ENCODE data around the gene SLC5A11.

Gene SLC5A11

DNA sequence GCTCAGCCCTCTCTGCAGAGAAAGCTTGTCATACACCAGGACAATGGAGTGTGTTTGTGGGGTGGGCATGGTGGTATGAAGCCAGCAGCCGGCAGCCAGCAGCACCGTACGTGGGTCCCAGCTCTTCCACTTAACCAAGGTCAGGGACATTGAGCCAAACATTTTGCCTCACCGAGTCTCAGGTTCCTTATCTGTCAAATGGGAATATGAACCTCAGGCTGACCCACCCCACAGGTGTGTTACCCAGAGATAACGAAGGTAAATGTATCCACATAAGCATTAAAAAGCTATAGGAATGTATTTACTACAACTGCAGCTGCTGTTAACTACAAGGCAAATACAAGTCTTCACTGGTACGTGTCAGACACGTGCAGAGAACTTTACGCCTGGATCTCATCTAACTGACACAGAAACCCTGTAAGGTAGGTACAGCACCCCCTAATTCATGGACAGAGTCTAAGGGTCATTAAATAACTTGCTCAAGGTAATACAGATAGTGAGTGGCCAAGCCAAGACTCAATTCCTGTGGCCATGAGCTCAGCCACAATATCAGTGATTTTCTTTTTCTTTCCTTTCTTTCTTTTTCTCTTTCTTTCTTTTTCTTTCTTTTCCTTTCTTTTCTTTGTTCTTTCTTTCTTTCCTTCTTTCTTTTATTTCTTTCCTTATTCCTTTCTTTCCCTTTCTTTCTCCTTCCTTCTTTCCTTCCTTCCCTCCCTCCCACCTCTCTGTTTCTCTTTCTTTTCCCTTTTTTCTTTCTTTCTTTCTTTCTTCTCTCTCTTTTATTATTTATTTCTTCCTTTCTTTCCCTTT, 990 bp downstream of the SLC5A11 start:
- TF ChIP-seq TAF1 (IDR thresholded peaks at IDR 0.05; ENCODE audit: low read depth) (no peak), EGR1 (IDR thresholded peaks at IDR 0.05) (no peak), TCF12 (IDR thresholded peaks at IDR 0.05; ENCODE audit: low read depth) (no peak), TEAD4 (IDR thresholded peaks at IDR 0.05) (no peak), ZBTB7A (IDR thresholded peaks at IDR 0.05; ENCODE audit: low read depth) (no peak)
- TF ChIP-seq, protein P1, sequence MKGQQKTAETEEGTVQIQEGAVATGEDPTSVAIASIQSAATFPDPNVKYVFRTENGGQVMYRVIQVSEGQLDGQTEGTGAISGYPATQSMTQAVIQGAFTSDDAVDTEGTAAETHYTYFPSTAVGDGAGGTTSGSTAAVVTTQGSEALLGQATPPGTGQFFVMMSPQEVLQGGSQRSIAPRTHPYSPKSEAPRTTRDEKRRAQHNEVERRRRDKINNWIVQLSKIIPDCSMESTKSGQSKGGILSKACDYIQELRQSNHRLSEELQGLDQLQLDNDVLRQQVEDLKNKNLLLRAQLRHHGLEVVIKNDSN (IDR thresholded peaks at IDR 0.05) = no peak

DNA sequence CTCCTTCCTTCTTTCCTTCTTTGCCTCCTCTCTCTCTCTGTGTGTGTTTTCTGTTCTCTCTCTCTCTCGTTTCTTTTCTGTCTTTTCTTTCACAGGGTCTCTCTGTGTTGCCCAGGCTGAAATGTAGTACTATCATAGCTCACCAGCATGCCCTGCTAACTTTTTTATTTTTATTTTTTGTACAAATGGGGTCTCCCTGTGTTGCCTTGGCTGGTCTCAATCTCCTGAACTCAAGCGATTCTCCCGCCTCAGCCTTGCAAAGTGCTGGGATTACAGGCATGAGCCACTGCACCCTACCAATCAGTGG, 1.5 kb downstream of the SLC5A11 start:
- TF ChIP-seq RAD21 (IDR thresholded peaks at IDR 0.05; ENCODE audit: low read depth) (no peak), CEBPB (IDR thresholded peaks at IDR 0.05) (no peak), TCF12 (IDR thresholded peaks at IDR 0.05; ENCODE audit: low read depth) (no peak), CREB1 (IDR thresholded peaks at IDR 0.05; ENCODE audit: low read depth) (no peak), EGR1 (IDR thresholded peaks at IDR 0.05) (no peak), TAF1 (IDR thresholded peaks at IDR 0.05; ENCODE audit: low read depth) (no peak), YY1 (IDR thresholded peaks at IDR 0.05; ENCODE audit: low read depth) (no peak), NFIC (IDR thresholded peaks at IDR 0.05) (no peak), EP300 (IDR thresholded peaks at IDR 0.05; ENCODE audit: borderline replicate concordance) (no peak), FOXM1 (IDR thresholded peaks at IDR 0.05; ENCODE audit: borderline replicate concordance, low read depth) (no peak), TEAD4 (IDR thresholded peaks at IDR 0.05) (no peak), ZBTB7A (IDR thresholded peaks at IDR 0.05; ENCODE audit: low read depth) (no peak)
- TF ChIP-seq, protein P2, sequence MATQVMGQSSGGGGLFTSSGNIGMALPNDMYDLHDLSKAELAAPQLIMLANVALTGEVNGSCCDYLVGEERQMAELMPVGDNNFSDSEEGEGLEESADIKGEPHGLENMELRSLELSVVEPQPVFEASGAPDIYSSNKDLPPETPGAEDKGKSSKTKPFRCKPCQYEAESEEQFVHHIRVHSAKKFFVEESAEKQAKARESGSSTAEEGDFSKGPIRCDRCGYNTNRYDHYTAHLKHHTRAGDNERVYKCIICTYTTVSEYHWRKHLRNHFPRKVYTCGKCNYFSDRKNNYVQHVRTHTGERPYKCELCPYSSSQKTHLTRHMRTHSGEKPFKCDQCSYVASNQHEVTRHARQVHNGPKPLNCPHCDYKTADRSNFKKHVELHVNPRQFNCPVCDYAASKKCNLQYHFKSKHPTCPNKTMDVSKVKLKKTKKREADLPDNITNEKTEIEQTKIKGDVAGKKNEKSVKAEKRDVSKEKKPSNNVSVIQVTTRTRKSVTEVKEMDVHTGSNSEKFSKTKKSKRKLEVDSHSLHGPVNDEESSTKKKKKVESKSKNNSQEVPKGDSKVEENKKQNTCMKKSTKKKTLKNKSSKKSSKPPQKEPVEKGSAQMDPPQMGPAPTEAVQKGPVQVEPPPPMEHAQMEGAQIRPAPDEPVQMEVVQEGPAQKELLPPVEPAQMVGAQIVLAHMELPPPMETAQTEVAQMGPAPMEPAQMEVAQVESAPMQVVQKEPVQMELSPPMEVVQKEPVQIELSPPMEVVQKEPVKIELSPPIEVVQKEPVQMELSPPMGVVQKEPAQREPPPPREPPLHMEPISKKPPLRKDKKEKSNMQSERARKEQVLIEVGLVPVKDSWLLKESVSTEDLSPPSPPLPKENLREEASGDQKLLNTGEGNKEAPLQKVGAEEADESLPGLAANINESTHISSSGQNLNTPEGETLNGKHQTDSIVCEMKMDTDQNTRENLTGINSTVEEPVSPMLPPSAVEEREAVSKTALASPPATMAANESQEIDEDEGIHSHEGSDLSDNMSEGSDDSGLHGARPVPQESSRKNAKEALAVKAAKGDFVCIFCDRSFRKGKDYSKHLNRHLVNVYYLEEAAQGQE (IDR thresholded peaks at IDR 0.05; ENCODE audit: low read depth) = no peak
- TF ChIP-seq, protein P3, sequence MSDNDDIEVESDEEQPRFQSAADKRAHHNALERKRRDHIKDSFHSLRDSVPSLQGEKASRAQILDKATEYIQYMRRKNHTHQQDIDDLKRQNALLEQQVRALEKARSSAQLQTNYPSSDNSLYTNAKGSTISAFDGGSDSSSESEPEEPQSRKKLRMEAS (IDR thresholded peaks at IDR 0.05) = no peak
- TF ChIP-seq, protein P1 (IDR thresholded peaks at IDR 0.05) = no peak

DNA sequence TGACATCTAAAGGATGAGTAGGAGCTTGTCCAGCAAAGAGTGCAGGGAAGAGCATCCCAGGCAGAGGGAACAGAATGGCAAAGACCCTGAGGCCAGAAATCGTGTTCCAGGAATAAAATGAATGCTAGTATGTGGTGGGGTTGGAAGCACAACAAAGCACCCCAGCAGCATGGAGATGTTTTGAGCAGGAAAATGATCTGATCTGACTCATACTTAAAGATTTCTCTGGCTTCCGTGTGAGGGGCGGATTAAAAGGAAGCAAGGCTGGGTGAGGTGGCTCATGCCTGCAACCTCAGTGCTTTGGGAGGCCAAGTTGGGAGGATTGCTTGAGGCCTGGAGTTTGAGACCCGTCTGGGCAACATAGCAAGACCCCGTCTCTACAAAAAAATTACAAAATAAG, 2.3 kb downstream of the SLC5A11 start:
- TF ChIP-seq TAF1 (IDR thresholded peaks at IDR 0.05; ENCODE audit: low read depth) = no peak
- TF ChIP-seq FOXM1 (IDR thresholded peaks at IDR 0.05; ENCODE audit: borderline replicate concordance, low read depth) = no peak
- TF ChIP-seq CREB1 (IDR thresholded peaks at IDR 0.05; ENCODE audit: low read depth) = no peak
- TF ChIP-seq NFIC (IDR thresholded peaks at IDR 0.05) = no peak
- no peak for TF ChIP-seq RAD21 (IDR thresholded peaks at IDR 0.05; ENCODE audit: low read depth)
- no peak for TF ChIP-seq YY1 (IDR thresholded peaks at IDR 0.05; ENCODE audit: low read depth)
- TF ChIP-seq, protein P1 (IDR thresholded peaks at IDR 0.05) = no peak
- no peak for TF ChIP-seq EGR1 (IDR thresholded peaks at IDR 0.05)
- TF ChIP-seq TCF12 (IDR thresholded peaks at IDR 0.05; ENCODE audit: low read depth) = no peak
- TF ChIP-seq, protein P2 (IDR thresholded peaks at IDR 0.05; ENCODE audit: low read depth) = no peak
- TF ChIP-seq EP300 (IDR thresholded peaks at IDR 0.05; ENCODE audit: borderline replicate concordance) = no peak
- TF ChIP-seq TEAD4 (IDR thresholded peaks at IDR 0.05) = no peak
- TF ChIP-seq, protein P3 (IDR thresholded peaks at IDR 0.05) = no peak

DNA sequence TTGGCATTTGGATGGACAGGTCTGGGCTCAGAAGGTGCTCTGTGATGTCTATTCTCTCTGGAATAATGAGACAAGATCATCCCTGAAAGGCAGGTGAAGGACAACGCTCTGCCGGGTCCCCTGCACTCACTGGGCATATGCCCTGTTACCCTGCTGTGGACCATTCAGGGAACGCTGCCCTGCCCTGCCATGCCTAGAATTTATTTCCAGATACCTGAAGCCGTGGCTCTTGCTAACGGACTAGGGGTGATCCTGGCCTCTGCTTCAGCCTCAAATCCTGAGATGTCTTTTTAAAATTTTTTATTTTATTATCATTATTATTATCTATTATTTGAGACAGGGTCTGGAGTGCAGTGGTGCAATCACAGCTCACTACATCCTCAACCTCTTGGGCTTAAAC, 3.9 kb downstream of the SLC5A11 start:
- TF ChIP-seq, protein P1 (IDR thresholded peaks at IDR 0.05) = no peak

DNA sequence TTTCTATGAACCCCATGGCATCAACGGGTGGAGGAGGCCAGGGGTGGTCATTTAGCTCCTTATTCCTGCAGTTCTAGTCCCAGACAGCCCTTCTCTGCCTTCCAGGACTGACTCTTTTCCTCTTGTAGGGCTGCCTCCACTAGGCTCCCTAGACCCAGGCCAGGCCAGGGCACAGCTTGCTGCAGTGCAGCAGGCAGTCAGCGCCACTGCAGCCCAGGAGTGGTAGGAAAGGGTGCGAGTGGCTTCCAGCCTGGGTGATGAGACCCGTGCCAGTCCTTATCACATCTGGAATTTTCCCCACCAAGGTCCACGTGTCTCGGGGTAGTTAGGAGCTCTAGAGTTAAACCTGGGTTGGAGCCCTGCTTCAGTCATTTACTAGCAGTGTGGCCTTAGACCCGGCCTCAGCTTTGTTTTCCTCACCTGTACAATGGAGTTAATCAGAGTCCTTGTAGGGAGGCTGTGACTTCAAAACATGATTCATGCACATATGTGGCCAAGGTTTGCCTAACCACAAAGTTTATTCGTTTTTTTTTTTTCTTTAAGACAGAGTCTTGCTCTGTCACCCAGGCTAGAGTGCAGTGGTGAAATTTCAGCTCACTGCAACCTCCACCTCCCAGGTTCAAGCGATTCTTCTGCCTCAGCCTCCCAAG, 4.7 kb downstream of the SLC5A11 start:
- TF ChIP-seq NFIC (IDR thresholded peaks at IDR 0.05) = no peak
- TF ChIP-seq FOXM1 (IDR thresholded peaks at IDR 0.05; ENCODE audit: borderline replicate concordance, low read depth) = no peak

Data from Ishikawa (cell line).